Heart right ventricle (tissue), 16 donors: ENCODE results near the gene ALB. TPM values are rescaled to one million over a fixed set of nuclear protein-coding genes. Genes with fewer than 3 reads are reported as not detected.
"Not testable (repeated sequence)": the region's sequence is repeated elsewhere in the genome, so short reads cannot be mapped to it uniquely, and the experiment has no call there.

ENCODE experiments used
- ATAC-seq, 8 donors: fragments of 200-7000 bp; cut with Tn5 transposase; one replicate each; pipeline ENCODE4 v1.9.1; 2020; ENCODE audit warnings: mild to moderate bottlenecking in 8 of 8, moderate library complexity in 8 of 8, moderate number of reproducible peaks in 1 of 8
- DNase-seq, 2 donors: peaks; one replicate each; pipeline ENCODE4 v3.0.0-alpha.2; 2020
- H3K27ac ChIP-seq, 10 donors: fragments of 200-600 bp; sonication (generic) in 2 of 10; one replicate each; pipeline versions ENCODE4 v1.5.0 to v1.8.0; 2020 to 2022; ENCODE audit warnings: mild to moderate bottlenecking in 3 of 10
- H3K27me3 ChIP-seq, 7 donors: fragments of 200-600 bp; one replicate each; pipeline ENCODE4 v1.8.0; 2021 to 2022; ENCODE audit warnings: mild to moderate bottlenecking in 2 of 7
- H3K36me3 ChIP-seq, 9 donors: fragments of 200-600 bp; sonication (generic) in 1 of 9; one replicate each; pipeline versions ENCODE4 v1.5.0 to v1.8.0; 2020 to 2022; ENCODE audit warnings: mild to moderate bottlenecking in 2 of 9
- H3K4me1 ChIP-seq, 9 donors: fragments of 200-600 bp; sonication (generic) in 1 of 9; one replicate each; pipeline versions ENCODE4 v1.5.0 to v1.8.0; 2020 to 2022; ENCODE audit warnings: mild to moderate bottlenecking in 4 of 9
- H3K4me3 ChIP-seq, 10 donors: fragments of 200-600 bp; sonication (generic) in 2 of 10; one replicate each; pipeline versions ENCODE4 v1.5.0 to v1.8.0; 2020 to 2022; ENCODE audit warnings: mild to moderate bottlenecking in 7 of 10, moderate library complexity in 2 of 10
- H3K9me3 ChIP-seq, 11 donors: fragments of 200-600 bp in 10 of 11; sonication (generic) in 2 of 11; one replicate each; pipeline versions ENCODE4 v1.5.0 to v1.8.0; 2013 to 2022; ENCODE audit warnings: mild to moderate bottlenecking in 2 of 11, control low read depth in 1 of 11, moderate library complexity in 1 of 11
- CTCF ChIP-seq, 9 donors: fragments of 200-600 bp; sonication (generic) in 2 of 9; IDR thresholded peaks; one replicate each; pipeline versions ENCODE4 v1.5.0 to v1.8.0; 2021 to 2022; ENCODE audit warnings: antibody characterized with exemption in 9 of 9, mild to moderate bottlenecking in 5 of 9, moderate library complexity in 1 of 9
- WGBS, 2 donors: extraction: QIAGEN DNeasy Blood & Tissue Kit; methylation state at CpG; one replicate each; pipeline ENCODE4 v1.1.7; 2013; ENCODE audit warnings: inconsistent platforms in 1 of 2; 5-methylcytosine and 5-hydroxymethylcytosine counted together
- intact Hi-C, 10 donors: fragments of 100-400 bp; cut with DNase I; formaldehyde crosslinking; loops; one replicate each; pipeline versions ENCODE4 v1.11.1 to v1.14.2; 2022
- long read RNA-seq, 3 donors: library from polyadenylated mRNA; unstranded; transcript quantifications; one replicate each; pipeline ENCODE4 v2.0.0, GENCODE V29; 2020 to 2021
- polyA plus RNA-seq, 2 donors: library from polyadenylated mRNA; stranded (reverse); fragments of 200-250 nt; gene quantifications; one replicate each; pipeline ENCODE4 v1.2.3, GENCODE V29; 2013
- total RNA-seq, 10 donors: library from RNA; stranded (reverse); fragmentation: NEBNext Ultra II Directional in 3 of 10; extraction: Animal tissue kit (Norgen Biotek cat#: 25700) in 3 of 10; gene quantifications; one replicate each; pipeline versions ENCODE4 v1.2.1 to v1.2.4, GENCODE V29; 2021 to 2023
- donor health status: Arrhythmogenic right ventricular cardiomyopathy.
- donor health status: ischemic (EF 13 %, LVEDD 7.1; RV severe dilation, severe dysfunction).
- donor health status: healthy with polysubstance abuse.
- donor health status: DM: no; HTN: yes; CAD: no.
- donor health status: DM: no; HTN: no; CAD: no.
- donor health status: ischemic (EF 25% LVEDD 6.9; RV normal size, moderate dysfunction).
- donor health status: ischemic (EF 25% LVEDD 5.7; RV mildly dilated, moderate dysfunction).
- donor health status: healthy.
- donor health status: DM: yes; HTN: yes; CAD: no.
- donor health status: Ischemic cardiomyopathy.
- donor health status: ischemic (EF 35%, LVEDD 5.7; RV mildly dilated, moderate dysfunction).
- donor health status: nonischemic (EF 11% LVEDD 7.7; RV severe dilation, severe dysfunction).
- donor health status: DM: yes; HTN: yes; CAD: no.
- donor health status: PGD.
- donor health status: ischemic (EF 29% LVEDD 5.4; RV normal size, mild dysfunction).
- donor health status: nonischemic (EF 23%, LVEDD 6.1; RV moderate dilation, normal function).

ALB gene
- 1 to 10 TPM in 1 of 10 donors, under 1 TPM in 3, not detected in 6; 0.36 to 2.4 (median 0.71) TPM for total RNA-seq
- under 1 TPM in 1 of 2 donors, not detected in 1; 0.06 TPM for polyA plus RNA-seq
- long read RNA-seq, donor 1, result 0 reads
- long read RNA-seq, donor 2, result 0 reads
- long read RNA-seq, donor 3, result 0 reads

DNA sequence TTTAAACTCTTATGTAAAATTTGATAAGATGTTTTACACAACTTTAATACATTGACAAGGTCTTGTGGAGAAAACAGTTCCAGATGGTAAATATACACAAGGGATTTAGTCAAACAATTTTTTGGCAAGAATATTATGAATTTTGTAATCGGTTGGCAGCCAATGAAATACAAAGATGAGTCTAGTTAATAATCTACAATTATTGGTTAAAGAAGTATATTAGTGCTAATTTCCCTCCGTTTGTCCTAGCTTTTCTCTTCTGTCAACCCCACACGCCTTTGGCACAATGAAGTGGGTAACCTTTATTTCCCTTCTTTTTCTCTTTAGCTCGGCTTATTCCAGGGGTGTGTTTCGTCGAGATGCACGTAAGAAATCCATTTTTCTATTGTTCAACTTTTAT, at the start of gene ALB:
Gene ALB (plus strand): TSS at position 246 of the 400 bp plus-strand sequence. CDS start 41 bp downstream, at position 287.
- H3K4me3 ChIP-seq, result no peak within 1 kb of the TSS
- ATAC-seq, result no peak
- no peak within 1 kb of the TSS for H3K27ac ChIP-seq
- no peaks in the 10 kb centered on the region for H3K36me3 ChIP-seq
- no peaks in the 10 kb centered on the region for H3K9me3 ChIP-seq
- no peak for DNase-seq
- no peaks in the 10 kb centered on the region for H3K27me3 ChIP-seq
- TF ChIP-seq CTCF (IDR thresholded peaks at IDR 0.05), result no peak
- intact Hi-C loops, result no loop called here
- WGBS, 2 donors, result 88% methylated on average over 7 of the region's 7 CpGs
- no peaks in the 10 kb centered on the region for H3K4me1 ChIP-seq

DNA sequence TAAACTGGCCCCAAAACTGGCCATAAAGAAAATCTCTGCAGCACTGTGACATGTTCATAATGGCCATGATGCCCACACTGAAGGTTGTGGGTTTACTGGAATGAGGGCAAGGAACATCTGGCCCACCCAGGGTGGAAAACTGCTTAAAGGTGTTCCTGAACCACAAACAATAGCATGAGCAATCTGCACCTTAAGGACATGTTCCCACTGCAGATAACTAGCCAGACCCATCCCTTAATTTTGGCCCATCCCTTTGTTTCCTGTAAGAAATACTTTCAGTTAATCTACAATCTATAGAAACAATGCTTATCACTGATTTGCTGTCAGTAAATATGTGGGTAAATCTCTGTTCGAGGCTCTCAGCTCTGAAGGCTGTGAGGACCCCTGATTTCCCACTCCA, 46.9 kb upstream of the ALB start:
- H3K27ac ChIP-seq, H3K27me3 ChIP-seq, intact Hi-C loops, ATAC-seq, DNase-seq, H3K4me3 ChIP-seq, H3K36me3 ChIP-seq, H3K4me1 ChIP-seq: not testable (repeated sequence)
- 61 to 81% methylated on average over 1 of the region's 1 CpG for WGBS, 2 donors
- peaks cover 0 to 28% (median 3%) of the 10 kb centered on the region in 11 donors for H3K9me3 ChIP-seq

GRCh38 chr4:73369506-73370199, 34.4 kb upstream of the ALB start:
- H3K27ac ChIP-seq, H3K36me3 ChIP-seq, intact Hi-C loops, ATAC-seq, DNase-seq, H3K4me3 ChIP-seq, H3K4me1 ChIP-seq, H3K9me3 ChIP-seq, H3K27me3 ChIP-seq: not testable (repeated sequence)
- WGBS, 2 donors, result 83 to 85% methylated on average over 8 of the region's 8 CpGs

DNA sequence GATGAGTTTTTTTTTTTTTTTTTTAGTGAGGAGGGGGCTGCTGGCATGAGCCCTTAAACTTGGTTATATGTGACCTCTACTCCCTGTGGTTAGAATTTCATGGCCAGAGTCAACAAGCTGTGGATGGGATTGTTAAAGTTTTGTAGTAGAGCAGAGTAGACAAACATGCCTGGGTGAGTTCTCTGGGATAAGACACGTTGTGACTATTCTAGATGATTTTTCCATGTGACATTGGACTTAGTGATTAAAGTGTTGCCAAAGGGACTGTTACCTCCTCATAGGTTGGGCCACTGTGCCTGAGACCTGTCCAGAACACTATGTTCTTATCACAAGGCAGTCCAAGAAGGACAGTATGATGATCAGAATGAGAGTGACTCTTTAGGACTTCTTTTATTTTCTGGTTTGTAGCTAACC, 28.8 kb upstream of the ALB start:
- Histone ChIP-seq H3K27me3 (no peaks in the 10 kb centered on the region), H3K27ac (no peak overlapping the region), H3K9me3 (no peaks in the 10 kb centered on the region), H3K4me1 (no peaks in the 10 kb centered on the region), H3K36me3 (no peaks in the 10 kb centered on the region), H3K4me3 (no peak overlapping the region)
- no peak for TF ChIP-seq CTCF (IDR thresholded peaks at IDR 0.05)
- ATAC-seq, result no peak
- 36 to 37% methylated on average over 1 of the region's 1 CpG for WGBS, 2 donors
- DNase-seq, result no peak
- intact Hi-C loops, result no loop called here

- H3K4me1 ChIP-seq, result no peaks in the 10 kb centered on the region
- H3K36me3 ChIP-seq, result no peaks in the 10 kb centered on the region
- H3K9me3 ChIP-seq, result no peaks in the 10 kb centered on the region
- intact Hi-C loops, result no loop called here
- DNase-seq, result no peak
- ATAC-seq, result no peak
- TF ChIP-seq CTCF (IDR thresholded peaks at IDR 0.05), result no peak
- no peak overlapping the region for H3K27ac ChIP-seq
- H3K27me3 ChIP-seq, result no peaks in the 10 kb centered on the region
- no peak overlapping the region for H3K4me3 ChIP-seq
Measured at GRCh38 chr4:73376251-73376650, 27.8 kb upstream of the ALB start.
